ENCODE measurements around the gene KRT80.

DNA sequence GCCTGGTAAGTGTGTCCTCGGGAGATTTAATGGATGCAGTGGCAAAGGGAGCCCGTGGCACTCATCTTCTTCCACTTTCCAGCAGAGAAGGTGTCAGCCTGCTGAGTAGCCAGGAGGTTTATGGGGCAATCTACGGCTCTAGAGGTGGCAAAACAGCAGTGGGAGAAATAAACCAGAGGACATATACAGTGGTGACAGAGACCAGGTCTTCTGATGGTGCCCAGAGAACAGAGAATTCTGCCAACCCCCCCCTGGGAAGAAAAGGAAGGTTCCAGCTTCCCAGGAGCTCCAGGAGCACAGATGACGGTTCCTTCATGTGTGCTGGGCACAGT lies 69.3 kb downstream of the KRT80 start:
- TF ChIP-seq, protein P1, sequence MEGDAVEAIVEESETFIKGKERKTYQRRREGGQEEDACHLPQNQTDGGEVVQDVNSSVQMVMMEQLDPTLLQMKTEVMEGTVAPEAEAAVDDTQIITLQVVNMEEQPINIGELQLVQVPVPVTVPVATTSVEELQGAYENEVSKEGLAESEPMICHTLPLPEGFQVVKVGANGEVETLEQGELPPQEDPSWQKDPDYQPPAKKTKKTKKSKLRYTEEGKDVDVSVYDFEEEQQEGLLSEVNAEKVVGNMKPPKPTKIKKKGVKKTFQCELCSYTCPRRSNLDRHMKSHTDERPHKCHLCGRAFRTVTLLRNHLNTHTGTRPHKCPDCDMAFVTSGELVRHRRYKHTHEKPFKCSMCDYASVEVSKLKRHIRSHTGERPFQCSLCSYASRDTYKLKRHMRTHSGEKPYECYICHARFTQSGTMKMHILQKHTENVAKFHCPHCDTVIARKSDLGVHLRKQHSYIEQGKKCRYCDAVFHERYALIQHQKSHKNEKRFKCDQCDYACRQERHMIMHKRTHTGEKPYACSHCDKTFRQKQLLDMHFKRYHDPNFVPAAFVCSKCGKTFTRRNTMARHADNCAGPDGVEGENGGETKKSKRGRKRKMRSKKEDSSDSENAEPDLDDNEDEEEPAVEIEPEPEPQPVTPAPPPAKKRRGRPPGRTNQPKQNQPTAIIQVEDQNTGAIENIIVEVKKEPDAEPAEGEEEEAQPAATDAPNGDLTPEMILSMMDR (optimal IDR thresholded peaks at IDR 0.05 in 1 of 3, IDR thresholded peaks at IDR 0.05 in 1 of 3, conservative IDR thresholded peaks at IDR 0.05 in 1 of 3; ENCODE audit: extremely low read depth in 1 of 3, insufficient read depth in 2 of 3, low read length in 3 of 3), result no peak
- TF ChIP-seq EZH2 (IDR thresholded peaks at IDR 0.05; ENCODE audit: low read length), result no peak
